ENCODE data around the gene FAHD1.

DNA sequence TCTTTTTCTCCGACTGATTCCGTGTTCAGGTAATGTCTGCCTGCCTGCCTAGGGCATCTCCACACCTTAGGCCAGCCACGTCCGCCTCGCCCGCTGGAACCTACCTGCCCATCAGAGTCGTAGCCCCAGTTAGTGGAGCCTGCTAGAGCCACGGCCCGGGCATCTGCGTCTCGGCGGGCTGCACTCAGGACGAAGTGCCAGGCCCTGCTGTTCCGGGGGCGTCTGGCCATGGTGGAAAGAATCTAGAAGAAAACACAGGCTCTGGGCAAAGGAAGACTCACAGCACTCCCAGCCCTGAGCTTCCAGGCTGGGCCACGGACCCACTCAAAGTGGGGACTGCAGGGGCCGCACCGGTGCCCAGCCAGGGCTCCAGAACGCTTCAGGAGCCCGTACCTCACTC lies 45.8 kb upstream of the FAHD1 start:
- TF ChIP-seq POLR2A (IDR thresholded peaks at IDR 0.05) (no peak), CTCF (IDR thresholded peaks at IDR 0.05) (no peak), EP300 (IDR thresholded peaks at IDR 0.05) (no peak)
